NCI-H748 (cell line): Measurements from ENCODE around the gene PEAK1.
"Not testable (repeated sequence)": the region's sequence is repeated elsewhere in the genome, so short reads cannot be mapped to it uniquely, and the experiment has no call there.

ENCODE experiments used
- DNase-seq: peaks from one replicate; lab custom pipeline; 2025; ENCODE audit not compliant: unreplicated experiment; lab: John Stamatoyannopoulos, UW

The PEAK1 gene

DNA sequence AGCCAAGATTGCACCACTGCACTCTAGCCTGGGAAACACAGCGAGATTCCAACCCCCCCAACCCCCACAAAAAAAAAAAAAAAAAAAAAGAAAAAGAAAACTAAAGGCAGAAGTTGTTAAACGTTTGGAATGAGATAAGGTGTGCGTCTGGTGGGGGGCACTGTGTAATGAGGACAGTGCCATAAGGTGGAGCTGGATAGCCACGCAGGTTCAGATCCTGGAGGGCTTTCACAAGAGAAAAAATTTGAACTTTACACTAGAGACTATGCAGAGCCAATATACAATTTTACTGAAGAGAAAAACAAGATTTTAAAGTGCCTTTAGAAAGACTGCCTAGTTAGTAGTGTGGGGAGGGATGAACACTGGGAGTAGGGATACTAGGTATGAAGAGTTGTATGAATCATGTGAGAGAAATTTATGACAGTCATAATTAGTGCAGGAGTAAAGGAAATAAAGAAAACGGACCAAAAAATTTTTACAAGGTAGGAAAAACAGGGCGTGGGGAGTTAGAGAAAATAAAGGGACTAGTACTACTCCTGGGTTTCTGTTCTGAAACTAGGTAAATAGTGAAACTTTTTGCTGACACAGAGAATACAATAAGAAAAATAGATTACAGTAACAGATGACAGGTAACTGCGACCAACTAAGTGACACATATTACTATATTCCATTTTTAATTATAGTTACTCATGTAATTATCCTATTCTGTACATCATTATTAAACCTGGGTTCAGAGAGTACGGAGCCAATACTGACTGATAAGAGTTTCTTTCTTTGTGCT is 108.1 kb downstream of the PEAK1 start:
- no peak for DNase-seq

- DNase-seq: no peak
Observed at GRCh38 chr15:77311020-77311419, 108.9 kb downstream of the PEAK1 start.

GRCh38 chr15:77309392-77309791 is 110.5 kb downstream of the PEAK1 start:
- DNase-seq: no peak

DNA sequence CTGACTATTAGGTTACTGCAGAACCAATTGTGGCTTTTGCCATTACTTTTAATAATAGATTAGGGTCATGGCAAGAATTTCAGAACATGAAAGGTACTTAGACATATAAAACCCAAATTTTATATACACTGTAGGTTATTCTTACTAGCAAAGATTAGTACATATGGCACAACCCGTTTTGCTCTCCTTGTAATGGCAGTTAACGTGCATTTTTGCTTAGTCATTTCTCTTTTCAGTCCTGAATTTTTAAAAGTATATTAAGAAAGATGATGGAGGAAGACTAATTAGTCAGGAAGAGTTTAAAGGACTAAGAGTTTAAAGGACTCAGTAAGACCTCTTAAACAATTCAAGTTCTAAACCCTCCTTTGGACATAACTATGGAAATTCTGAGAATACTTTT is 114.0 kb downstream of the PEAK1 start:
- DNase-seq: no peak

DNA sequence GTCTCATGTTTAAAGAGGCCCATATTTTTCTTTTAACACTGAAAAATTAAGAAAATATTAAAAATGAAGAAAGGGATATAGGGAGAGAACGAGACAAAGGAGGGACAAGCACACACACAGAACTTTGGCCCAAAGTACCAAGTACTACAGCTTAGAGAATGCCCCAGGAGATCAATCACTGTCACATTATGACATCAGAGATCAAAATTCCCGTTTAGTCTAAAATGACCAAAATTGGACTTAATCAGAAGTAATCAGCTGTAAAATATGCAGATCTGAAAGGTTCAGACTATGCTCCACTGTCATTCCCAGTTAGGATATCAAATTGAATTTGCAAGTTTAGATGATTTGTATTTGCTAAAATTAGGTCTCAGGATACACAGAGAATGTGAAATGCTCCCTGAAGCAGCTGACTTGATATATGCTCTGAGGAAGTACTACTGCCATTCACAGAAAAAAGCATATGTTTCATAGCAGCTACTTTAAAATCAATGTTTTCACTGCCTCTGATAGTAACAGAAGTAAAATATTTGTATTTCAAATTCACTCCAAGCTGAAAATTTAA is 123.0 kb downstream of the PEAK1 start:
- DNase-seq: no peak

GRCh38 chr15:77295446-77295845 is 124.5 kb downstream of the PEAK1 start:
- DNase-seq: no peak

DNA sequence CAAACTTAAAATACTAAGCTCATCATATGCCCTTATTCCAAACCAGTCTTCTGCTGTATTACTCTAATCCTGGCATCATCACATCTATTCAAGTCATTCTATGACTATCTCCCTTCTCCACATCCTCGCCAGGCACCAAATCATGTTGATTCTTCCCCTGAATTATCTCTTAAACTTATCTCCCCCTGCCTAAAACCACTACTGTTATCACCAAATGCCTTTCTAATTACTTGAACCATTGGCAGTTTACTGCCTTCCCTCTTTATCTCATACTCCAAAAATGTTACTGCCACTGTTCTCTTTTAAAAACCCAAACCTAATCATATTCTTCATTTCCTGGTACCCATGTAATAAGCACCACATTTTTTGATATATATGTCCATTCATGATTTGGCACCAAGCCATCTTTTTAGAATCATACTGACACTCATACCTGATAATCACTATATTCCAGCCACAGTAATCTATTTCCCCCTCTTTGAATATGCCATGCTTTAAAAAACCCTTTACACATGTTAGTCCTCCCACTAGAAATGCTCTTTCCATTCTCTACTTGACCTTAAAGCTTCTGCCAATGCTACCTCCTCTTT is 126.8 kb downstream of the PEAK1 start:
- no peak for DNase-seq

DNA sequence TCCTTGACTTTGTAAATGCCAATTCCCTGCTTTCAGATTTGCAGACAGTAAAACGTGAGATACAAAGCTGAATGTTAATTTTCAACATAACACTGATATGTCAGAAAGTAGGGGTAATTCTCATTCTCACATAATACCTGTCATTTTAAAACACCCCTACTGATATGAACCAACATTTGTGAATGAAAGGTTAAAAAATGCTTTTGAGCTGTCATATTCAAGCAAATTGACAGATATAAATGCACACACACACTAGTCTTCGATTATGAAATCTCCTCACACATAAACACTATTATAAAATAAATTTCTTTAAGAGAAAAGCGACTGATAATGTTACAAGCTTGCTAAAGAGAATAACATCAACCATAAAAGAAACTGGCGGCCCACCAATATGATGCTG is 128.8 kb downstream of the PEAK1 start:
- DNase-seq: no peak

- no peak for DNase-seq
Observed at GRCh38 chr15:77287385-77287784, 132.5 kb downstream of the PEAK1 start.

DNA sequence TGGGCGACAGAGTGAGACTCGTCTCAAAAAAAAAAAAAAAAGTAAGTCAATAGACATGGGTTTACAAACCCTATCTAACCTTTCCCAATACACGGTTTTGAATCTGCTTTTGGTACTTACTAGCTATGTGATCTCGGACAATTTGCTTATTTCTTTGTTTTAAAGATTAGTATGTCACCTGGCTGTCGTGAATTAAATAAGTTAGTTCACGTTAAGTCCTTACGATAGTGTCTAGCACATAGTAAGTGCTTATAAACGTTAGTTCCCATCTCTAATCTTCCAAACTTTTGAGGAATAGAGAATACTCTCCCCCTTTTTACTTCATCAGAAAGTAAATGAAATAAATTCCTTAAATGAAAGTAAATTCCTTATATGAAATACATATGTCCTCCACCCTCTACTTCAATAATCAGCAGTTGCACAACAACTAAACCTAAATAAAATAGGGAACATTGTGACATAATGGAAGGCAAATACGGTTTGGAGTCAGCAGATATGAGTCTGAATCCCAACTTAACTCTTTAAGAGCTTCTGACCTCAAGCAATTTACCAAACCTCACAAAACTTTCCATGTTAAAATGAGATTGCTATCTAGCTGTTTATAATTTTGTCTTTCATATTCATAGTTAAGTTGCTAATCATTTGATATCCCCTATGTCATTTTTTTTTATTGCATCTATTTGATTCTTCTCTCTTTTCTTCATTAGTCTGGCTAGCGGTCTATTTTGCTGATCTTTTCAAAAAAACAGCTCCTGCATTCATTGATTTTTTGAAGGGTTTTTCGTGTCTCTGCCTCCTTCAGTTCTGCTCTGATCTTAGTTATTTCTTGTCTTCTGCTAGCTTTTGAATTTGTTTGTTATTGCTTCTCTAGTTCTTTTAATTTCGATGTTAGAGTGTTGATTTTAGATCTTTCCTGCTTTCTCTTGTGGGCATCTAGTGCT is 134.6 kb downstream of the PEAK1 start:
- no peak for DNase-seq

GRCh38 chr15:77282333-77282732 is 137.6 kb downstream of the PEAK1 start:
- no peak for DNase-seq

DNA sequence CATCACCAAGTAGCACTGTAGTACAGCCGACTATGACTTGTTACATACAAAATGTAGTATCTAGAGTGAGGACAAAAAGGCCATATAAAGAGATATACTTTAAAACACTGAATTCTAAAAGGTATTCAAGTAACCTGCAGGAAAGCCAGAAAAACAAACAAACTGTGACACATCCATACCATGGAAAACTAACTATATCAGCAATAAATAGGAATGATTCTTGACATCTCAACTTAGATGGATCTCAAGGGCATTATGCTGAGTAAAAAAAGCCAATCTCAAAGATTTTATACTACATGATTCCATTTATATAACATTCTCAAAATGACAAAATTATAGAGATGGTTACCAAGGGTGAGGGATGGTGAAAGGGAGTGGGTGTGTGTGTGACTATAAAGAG is 143.0 kb downstream of the PEAK1 start:
- no peak for DNase-seq

DNA sequence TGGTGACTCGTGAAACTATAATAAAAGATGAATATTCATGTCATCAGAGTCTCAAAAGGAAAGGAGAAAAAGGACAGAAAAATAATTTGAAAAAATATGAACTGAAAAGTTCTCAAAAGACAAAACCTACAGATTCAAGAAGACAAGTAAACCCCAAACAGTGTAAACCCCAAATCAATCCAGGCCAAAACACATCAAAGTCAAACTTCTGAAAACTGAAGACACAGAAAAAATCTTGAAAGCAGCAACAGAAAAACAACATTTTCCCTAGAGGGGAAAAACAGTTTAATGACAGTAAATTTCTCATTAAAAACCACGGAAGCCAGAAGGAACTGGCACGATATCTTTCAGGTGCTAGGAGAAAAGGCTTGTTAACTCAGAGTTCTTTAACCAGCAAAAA is 143.8 kb downstream of the PEAK1 start:
- DNase-seq: no peak

DNA sequence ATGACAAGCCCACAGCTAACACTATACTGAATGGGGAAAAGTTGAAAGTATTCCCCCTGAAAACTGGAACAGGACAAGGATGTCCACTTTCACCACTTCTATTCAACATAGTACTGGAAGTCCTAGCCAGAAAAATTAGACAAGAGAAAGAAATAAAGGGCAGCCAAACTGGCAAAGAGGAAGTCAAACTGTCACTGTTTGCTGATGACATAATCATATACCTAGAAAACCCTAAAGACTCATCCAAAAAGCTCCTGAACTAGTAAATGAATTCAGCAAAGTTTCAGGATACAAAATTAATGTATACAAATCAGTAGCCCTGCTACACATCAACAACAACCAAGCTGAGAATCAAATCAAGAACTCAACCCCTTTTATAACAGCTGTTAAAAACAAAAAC is 146.8 kb downstream of the PEAK1 start:
- DNase-seq: not testable (repeated sequence)

DNA sequence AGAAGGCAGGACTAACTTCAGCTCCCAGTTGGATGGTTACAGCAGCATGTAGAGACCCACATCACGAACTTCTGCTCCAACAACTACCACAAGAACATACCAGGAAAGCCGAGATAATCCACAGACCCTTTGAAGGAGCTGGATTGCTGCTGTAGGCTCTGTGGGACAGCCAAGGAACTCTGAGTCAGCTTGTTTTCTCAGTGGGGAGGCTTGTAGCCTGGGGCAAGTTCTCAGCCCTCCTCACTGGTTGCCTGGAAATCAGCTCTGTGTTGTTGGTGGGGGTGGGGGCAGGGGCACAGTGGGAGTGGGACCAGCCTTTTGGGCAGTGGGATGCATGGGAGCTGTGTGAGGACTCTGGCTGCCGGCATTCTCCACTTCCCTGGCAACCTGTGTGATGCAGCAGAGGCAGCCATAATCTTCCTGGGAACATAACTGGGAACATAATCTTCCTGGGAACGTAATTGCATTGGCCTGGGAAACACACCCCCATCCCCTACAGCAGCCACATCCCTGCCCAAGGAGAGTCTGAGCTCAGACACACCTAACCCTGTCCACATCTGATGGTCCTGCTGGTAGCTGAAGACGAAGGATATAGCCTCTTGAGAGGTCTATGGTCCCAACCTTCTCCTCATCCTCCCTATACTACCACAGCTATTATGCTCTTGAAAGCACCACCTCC is 153.1 kb downstream of the PEAK1 start:
- no peak for DNase-seq

GRCh38 chr15:77255385-77255784 is 164.5 kb downstream of the PEAK1 start:
- DNase-seq: no peak

GRCh38 chr15:77251662-77252061 is 168.2 kb downstream of the PEAK1 start:
- DNase-seq: no peak

DNA sequence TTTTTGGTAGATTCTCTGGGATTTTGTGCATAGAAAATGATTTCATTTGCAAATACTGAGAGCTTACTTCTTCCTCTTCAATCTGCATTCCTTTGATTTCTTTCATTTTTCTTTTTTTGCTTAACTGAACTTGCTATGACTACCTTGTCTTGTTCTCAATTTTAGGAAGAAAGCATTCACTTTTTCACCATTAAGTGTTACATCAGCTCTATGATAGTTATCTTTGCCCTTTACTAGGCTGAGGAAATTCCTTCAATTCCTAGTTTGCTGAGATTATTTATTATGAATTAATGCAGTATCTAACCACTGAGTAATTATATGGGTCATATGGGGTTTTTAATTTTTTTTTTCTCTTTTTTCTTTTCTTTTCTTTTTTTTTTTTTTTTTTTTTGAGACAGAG is 172.8 kb downstream of the PEAK1 start:
- DNase-seq: no peak

DNA sequence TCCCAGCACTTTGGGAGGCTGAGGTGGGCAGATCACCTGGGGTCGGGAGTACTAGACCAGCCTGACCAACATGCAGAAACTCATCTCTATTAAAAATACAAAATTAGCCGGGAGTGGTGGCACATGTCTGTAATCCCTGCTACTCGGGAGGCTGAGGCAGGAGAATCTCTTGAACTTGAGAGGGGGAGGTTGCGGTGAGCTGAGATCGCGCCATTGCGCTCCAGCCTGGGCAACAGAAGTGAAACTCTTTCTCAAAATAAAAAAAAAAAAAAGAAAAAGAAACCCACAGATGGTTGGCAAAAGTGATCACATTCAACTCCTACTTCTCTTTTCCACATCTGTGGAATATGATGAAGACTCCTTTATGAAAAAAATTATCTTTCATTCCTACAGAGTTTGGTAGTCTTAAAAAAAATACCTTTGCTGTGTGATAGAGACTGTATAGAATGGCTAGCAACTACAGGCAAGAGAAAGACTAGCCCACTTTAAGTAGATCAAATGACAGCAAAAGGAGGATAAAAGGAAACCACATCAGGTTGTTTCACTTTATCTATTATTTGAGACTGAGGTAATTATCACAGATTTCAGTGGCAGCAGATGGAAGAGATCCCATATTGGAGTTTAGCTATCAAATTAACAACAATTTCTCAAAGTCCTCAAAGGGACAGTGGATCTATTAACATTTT is 176.0 kb downstream of the PEAK1 start:
- no peak for DNase-seq

- DNase-seq: no peak
Observed at GRCh38 chr15:77243135-77243534, 176.8 kb downstream of the PEAK1 start.
